Tibial artery (tissue), 4 donors: ENCODE measurements around the gene HOXC12.

ENCODE experiments used
- DNase-seq, 2 donors: peaks; one replicate each; pipeline ENCODE4 v3.0.0-alpha.2; 2019
- H3K27ac ChIP-seq, 2 donors: fragments of 200-600 bp; sonication (generic) in 1 of 2; 1 replicate in 1 of 2; 2 replicates in 1 of 2; pipeline ENCODE4 v1.5.1; 2018 to 2019; ENCODE audit warnings: mild to moderate bottlenecking in 1 of 2
- H3K27me3 ChIP-seq, 2 donors: fragments of 200-600 bp; sonication (generic) in 1 of 2; one replicate each; pipeline versions ENCODE4 v1.5.1 to v1.6.0; 2016 to 2019
- H3K36me3 ChIP-seq, 3 donors: fragments of 200-600 bp; sonication (generic) in 2 of 3; one replicate each; pipeline ENCODE4 v1.5.1; 2016 to 2019; ENCODE audit warnings: mild to moderate bottlenecking in 2 of 3
- H3K4me1 ChIP-seq, 4 donors: fragments of 200-600 bp; sonication (generic) in 2 of 4; 1 replicate in 3 of 4; 2 replicates in 1 of 4; pipeline ENCODE4 v1.5.1; 2016 to 2019
- H3K4me3 ChIP-seq, 2 donors: fragments of 200-600 bp; sonication (generic) in 1 of 2; 1 replicate in 1 of 2; 2 replicates in 1 of 2; pipeline ENCODE4 v1.5.1; 2018 to 2019; ENCODE audit warnings: mild to moderate bottlenecking in 2 of 2
- H3K9me3 ChIP-seq, 3 donors: fragments of 200-600 bp; sonication (generic) in 1 of 3; one replicate each; pipeline ENCODE4 v1.5.1; 2016 to 2019
- CTCF ChIP-seq, 2 experiments: fragments of 200-600 bp in 1 of 2; fragments of 450-650 bp in 1 of 2; IDR thresholded peaks; one replicate each; pipeline ENCODE4 v1.5.1; 2017 to 2019; ENCODE audit warnings: antibody characterized with exemption in 2 of 2, mild to moderate bottlenecking in 1 of 2, moderate library complexity in 1 of 2
- intact Hi-C: fragments of 100-400 bp; cut with DNase I; formaldehyde crosslinking; loops from one replicate; pipeline ENCODE4 v1.15.0; 2023; ENCODE audit warnings: low total_unique reads

Gene HOXC12

GRCh38 chr12:53954694-53955035 is at the start of gene HOXC12:
Gene HOXC12 (plus strand): TSS chr12:53954903. CDS start chr12:53954930, 27 bp downstream.
- H3K27me3 ChIP-seq, result peaks cover 5 to 70% of the 10 kb centered on the region in 2 donors
- H3K4me3 ChIP-seq, result peak within 1 kb of the TSS; percentile 40 to 58
- peak within 1 kb of the TSS in 1 of 2 donors; percentile 33 for H3K27ac ChIP-seq
- intact Hi-C loops, result no loop called here
- H3K4me1 ChIP-seq, result peaks cover 0 to 19% (median 10%) of the 10 kb centered on the region in 4 donors
- H3K9me3 ChIP-seq, result no peaks in the 10 kb centered on the region
- DNase-seq, result no peak
- TF ChIP-seq CTCF (IDR thresholded peaks at IDR 0.05), result no peak
- no peaks in the 10 kb centered on the region for H3K36me3 ChIP-seq

- H3K27ac ChIP-seq, result no peak overlapping the region
- no peaks in the 10 kb centered on the region for H3K4me1 ChIP-seq
- TF ChIP-seq CTCF (IDR thresholded peaks at IDR 0.05), result no peak
- peaks cover 0 to 79% of the 10 kb centered on the region in 2 donors for H3K27me3 ChIP-seq
- no peaks in the 10 kb centered on the region for H3K36me3 ChIP-seq
- no peak for DNase-seq
- H3K4me3 ChIP-seq, result no peak overlapping the region
- intact Hi-C loops, result no loop called here
- no peaks in the 10 kb centered on the region for H3K9me3 ChIP-seq
Measured at GRCh38 chr12:53907103-53907502, 47.6 kb upstream of the HOXC12 start.

GRCh38 chr12:53916788-53917655 is 37.7 kb upstream of the HOXC12 start:
- intact Hi-C loops, result no loop called here
- no peak for TF ChIP-seq CTCF (IDR thresholded peaks at IDR 0.05)
- Histone ChIP-seq H3K27me3 (peaks cover 0 to 88% of the 10 kb centered on the region in 2 donors), H3K27ac (no peak overlapping the region), H3K4me1 (no peaks in the 10 kb centered on the region), H3K9me3 (no peaks in the 10 kb centered on the region), H3K36me3 (no peaks in the 10 kb centered on the region), H3K4me3 (no peak overlapping the region)
- no peak for DNase-seq

- H3K4me3 ChIP-seq, result no peak overlapping the region
- no peaks in the 10 kb centered on the region for H3K9me3 ChIP-seq
- no peak for DNase-seq
- no peaks in the 10 kb centered on the region for H3K36me3 ChIP-seq
- no peak overlapping the region for H3K27ac ChIP-seq
- H3K27me3 ChIP-seq, result peaks cover 6 to 94% of the 10 kb centered on the region in 2 donors
- intact Hi-C loops, result no loop called here
- no peak for TF ChIP-seq CTCF (IDR thresholded peaks at IDR 0.05)
- peaks cover 0 to 11% (median 5%) of the 10 kb centered on the region in 4 donors for H3K4me1 ChIP-seq
Measured at GRCh38 chr12:53924521-53925405, 29.9 kb upstream of the HOXC12 start.

- DNase-seq, result no peak
Measured at GRCh38 chr12:53927220-53928029, 27.3 kb upstream of the HOXC12 start.

More at GRCh38 chr12:53927220-53928029, 27.3 kb upstream of the HOXC12 start:
- no peaks in the 10 kb centered on the region for H3K36me3 ChIP-seq
- H3K9me3 ChIP-seq, result no peaks in the 10 kb centered on the region
- no peak overlapping the region for H3K27ac ChIP-seq
- intact Hi-C loops, result no loop called here
- peaks cover 0 to 11% (median 5%) of the 10 kb centered on the region in 4 donors for H3K4me1 ChIP-seq
- H3K4me3 ChIP-seq, result no peak overlapping the region
- peaks cover 10 to 99% of the 10 kb centered on the region in 2 donors for H3K27me3 ChIP-seq
- no peak for TF ChIP-seq CTCF (IDR thresholded peaks at IDR 0.05)
